ENCODE results near the gene MSMB. TPM values are rescaled to one million over a fixed set of nuclear protein-coding genes. Genes with fewer than 3 reads are reported as not detected.
A peak's percentile ranks its signal among the peaks of the same experiment; 100 is the strongest.

The MSMB gene
- total and polyA plus RNA-seq, 2 of the 4 experiments (the other 2 are of a cell fraction), result not detected

- peaks cover 19 to 58% of the 10 kb centered on the region in 2 experiments for H3K79me1 ChIP-seq (ENCODE audit: low read depth in 1 of 2, low read length in 2 of 2)
- H2AK9ac ChIP-seq (replicated peaks; ENCODE audit: low read depth, low read length, poor library complexity), result no peak overlapping the region
- H3K4me3 ChIP-seq (ENCODE audit: insufficient read depth, low read depth, low read length), result no peak overlapping the region
- peak overlapping the region; percentile 61 for H2BK5ac ChIP-seq (ENCODE audit: low read depth, low read length, poor library complexity, severe bottlenecking)
- no peak overlapping the region for H2AFZ ChIP-seq (replicated peaks; ENCODE audit: low read length, poor library complexity)
- H3K4me2 ChIP-seq (ENCODE audit: low read depth, low read length), result peak overlapping the region; percentile 62; the same call in 1 of the 2 replicates
- DNase-seq, result peak; percentile 84
- H3K27ac ChIP-seq (ENCODE audit: insufficient read depth, low read length), result no peak overlapping the region
- dilution Hi-C loops (cut with HindIII; ENCODE audit: low sequenced_read_pairs, unreplicated experiment), result no loop called here
- no CpG with 5 or more reads among the region's 3 CpGs for WGBS, 2 experiments (ENCODE audit: extremely low coverage in 2 of 2, insufficient read length in 1 of 2)
- no peak overlapping the region for H3K4ac ChIP-seq (ENCODE audit: low read depth, low read length)
- H3K9me1 ChIP-seq (ENCODE audit: insufficient read depth, low read length), result no peaks in the 10 kb centered on the region
- in situ Hi-C loops (cut with MboI; ENCODE audit: low sequenced_read_pairs), result loop anchor here (25.0 kb wide), 1 partner anchor 1019 kb away; the partner anchor contains the start of gene DEPP1
- no peak overlapping the region for H3K9ac ChIP-seq (ENCODE audit: low read depth, low read length)
- H2BK20ac ChIP-seq (ENCODE audit: low read depth, low read length), result no peak overlapping the region
- peak; percentile 90 for ATAC-seq (ENCODE audit: low read depth)
- H3K36me3 ChIP-seq (ENCODE audit: control insufficient read depth, insufficient read depth, low read length), result peaks cover 59% of the 10 kb centered on the region
- peaks cover 4% of the 10 kb centered on the region; the same call in 1 of the 2 replicates for H3K4me1 ChIP-seq (ENCODE audit: control insufficient read depth, insufficient read depth, low read length)
- no peaks in the 10 kb centered on the region for H3K27me3 ChIP-seq (ENCODE audit: control insufficient read depth, insufficient read depth, low read length)
- no peak for TF ChIP-seq CEBPB (IDR thresholded peaks at IDR 0.05; ENCODE audit: low read depth, low read length)
- TF ChIP-seq USF2 (IDR thresholded peaks at IDR 0.05; ENCODE audit: low read depth, low read length), result no peak
- TF ChIP-seq ELK1 (IDR thresholded peaks at IDR 0.05; ENCODE audit: borderline replicate concordance, low read depth, low read length), result no peak
- TF ChIP-seq FOS (IDR thresholded peaks at IDR 0.05; ENCODE audit: low read depth, low read length), result peak; percentile 89
- TF ChIP-seq MAZ (IDR thresholded peaks at IDR 0.05; ENCODE audit: borderline replicate concordance, low read depth, low read length), result no peak
- no peak for TF ChIP-seq NFE2L2 (IDR thresholded peaks at IDR 0.05; ENCODE audit: low read depth, low read length)
- no peak overlapping the region for H4K5ac ChIP-seq (ENCODE audit: low read depth, low read length)
- no peak overlapping the region for H2AK5ac ChIP-seq (ENCODE audit: low read depth, low read length)
- peaks cover 5% of the 10 kb centered on the region; the same call in 1 of the 2 replicates for H4K20me1 ChIP-seq (ENCODE audit: insufficient read depth, low read length)
- ChIA-PET CTCF (interaction anchor here (1.1 to 1.5 kb wide), 2 partner anchors 22 to 46 kb away, joined by 3 read pairs; no protein-coding TSS in a partner anchor), POLR2A (ENCODE audit: unreplicated experiment) (no interaction called here)
- intact Hi-C loops (cut with micrococcal nuclease), result no loop called here
- no TSS peak for BruUV-seq (replicated peaks)
- H3K18ac ChIP-seq (ENCODE audit: low read depth, low read length), result no peak overlapping the region
- no peak overlapping the region for H2BK120ac ChIP-seq (ENCODE audit: low read depth, low read length)
- H3K14ac ChIP-seq (replicated peaks; ENCODE audit: low read depth, low read length), result no peak overlapping the region
- no peak overlapping the region for H3K23ac ChIP-seq (ENCODE audit: low read depth, low read length)
- H2BK15ac ChIP-seq (ENCODE audit: low read depth, low read length), result no peak overlapping the region
- H4K91ac ChIP-seq (ENCODE audit: insufficient read depth, low read depth, low read length), result no peak overlapping the region
- no peak overlapping the region for H4K8ac ChIP-seq (ENCODE audit: low read depth in 2 of 2, low read length in 2 of 2)
- no peak overlapping the region for H3K56ac ChIP-seq (ENCODE audit: extremely low read depth, insufficient read depth, low read length)
- no peaks in the 10 kb centered on the region for H3K9me3 ChIP-seq (ENCODE audit: control insufficient read depth, insufficient read depth, low read length)
Observed at GRCh38 chr10:46006219-46006618, 39.9 kb downstream of the MSMB start.
